ENCODE results near the gene TMEM61.

DNA sequence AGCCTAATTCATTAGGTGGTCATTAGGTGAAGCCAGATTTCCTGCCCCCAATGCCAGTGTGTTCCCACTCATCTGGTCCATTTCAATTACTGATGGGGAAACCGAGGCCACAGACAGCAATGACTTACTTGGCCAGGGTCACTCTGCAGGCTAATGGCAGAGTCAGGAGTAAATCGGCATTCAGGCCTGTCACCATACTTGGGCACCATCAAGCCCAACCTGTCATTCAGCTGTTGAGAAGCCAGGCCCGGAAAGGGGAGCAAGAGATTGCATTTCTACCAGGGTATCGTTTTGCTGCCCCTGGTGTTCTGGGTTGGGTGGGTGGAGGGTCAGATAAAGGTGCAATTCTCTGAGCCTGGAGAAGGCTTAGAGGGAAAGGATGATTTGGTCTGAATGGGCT is 8.0 kb upstream of the TMEM61 start:
- TF ChIP-seq, protein P1, sequence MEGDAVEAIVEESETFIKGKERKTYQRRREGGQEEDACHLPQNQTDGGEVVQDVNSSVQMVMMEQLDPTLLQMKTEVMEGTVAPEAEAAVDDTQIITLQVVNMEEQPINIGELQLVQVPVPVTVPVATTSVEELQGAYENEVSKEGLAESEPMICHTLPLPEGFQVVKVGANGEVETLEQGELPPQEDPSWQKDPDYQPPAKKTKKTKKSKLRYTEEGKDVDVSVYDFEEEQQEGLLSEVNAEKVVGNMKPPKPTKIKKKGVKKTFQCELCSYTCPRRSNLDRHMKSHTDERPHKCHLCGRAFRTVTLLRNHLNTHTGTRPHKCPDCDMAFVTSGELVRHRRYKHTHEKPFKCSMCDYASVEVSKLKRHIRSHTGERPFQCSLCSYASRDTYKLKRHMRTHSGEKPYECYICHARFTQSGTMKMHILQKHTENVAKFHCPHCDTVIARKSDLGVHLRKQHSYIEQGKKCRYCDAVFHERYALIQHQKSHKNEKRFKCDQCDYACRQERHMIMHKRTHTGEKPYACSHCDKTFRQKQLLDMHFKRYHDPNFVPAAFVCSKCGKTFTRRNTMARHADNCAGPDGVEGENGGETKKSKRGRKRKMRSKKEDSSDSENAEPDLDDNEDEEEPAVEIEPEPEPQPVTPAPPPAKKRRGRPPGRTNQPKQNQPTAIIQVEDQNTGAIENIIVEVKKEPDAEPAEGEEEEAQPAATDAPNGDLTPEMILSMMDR (IDR thresholded peaks at IDR 0.05) = no peak
- no peak for TF ChIP-seq POLR2A (IDR thresholded peaks at IDR 0.05)

All from breast epithelium (tissue), 3 donors.